ENCODE measurements around the gene HMX2.

The HMX2 gene

DNA sequence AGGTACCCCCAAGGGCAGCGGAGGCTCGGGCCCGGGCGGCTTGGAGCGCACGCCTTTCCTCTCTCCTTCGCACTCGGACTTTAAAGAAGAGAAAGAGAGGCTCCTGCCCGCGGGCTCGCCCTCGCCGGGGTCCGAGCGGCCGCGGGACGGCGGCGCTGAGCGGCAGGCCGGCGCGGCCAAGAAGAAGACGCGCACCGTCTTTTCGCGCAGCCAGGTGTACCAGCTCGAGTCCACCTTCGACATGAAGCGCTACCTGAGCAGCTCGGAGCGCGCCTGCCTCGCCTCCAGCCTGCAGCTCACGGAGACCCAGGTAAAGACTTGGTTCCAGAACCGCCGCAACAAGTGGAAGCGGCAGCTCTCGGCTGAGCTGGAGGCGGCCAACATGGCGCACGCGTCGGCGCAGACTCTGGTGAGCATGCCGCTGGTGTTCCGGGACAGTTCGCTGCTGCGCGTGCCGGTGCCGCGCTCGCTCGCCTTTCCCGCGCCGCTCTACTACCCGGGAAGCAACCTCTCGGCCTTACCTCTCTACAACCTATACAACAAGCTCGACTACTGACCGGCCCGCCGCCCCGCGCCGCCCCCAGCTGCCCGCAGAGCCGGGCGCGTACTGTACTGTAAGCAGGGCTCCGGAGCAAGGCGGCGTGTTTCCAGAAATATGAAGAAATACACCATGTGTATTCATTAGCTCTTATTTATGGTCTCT is 1.8 kb downstream of the HMX2 start:
- Histone ChIP-seq H2BK5ac (ENCODE audit: low read length) (no peak overlapping the region), H3K18ac (ENCODE audit: low read length) (peak overlapping the region; percentile 94), H3K14ac (ENCODE audit: low read length) (no peak overlapping the region), H3K36me3 (replicated peaks in 1 of 2; ENCODE audit: control insufficient read depth in 2 of 2, insufficient read depth in 2 of 2, low read length in 2 of 2) (no peaks in the 10 kb centered on the region), H2BK12ac (ENCODE audit: low read length) (no peak overlapping the region), H3K27ac (replicated peaks; ENCODE audit: low read length) (no peak overlapping the region), H3K4me3 (ENCODE audit: low read length in 2 of 2) (peak overlapping the region; percentile 45 to 74), H3K4ac (ENCODE audit: low read length) (no peak overlapping the region), H2AK5ac (ENCODE audit: low read depth, low read length) (peak overlapping the region; percentile 50), H4K8ac (ENCODE audit: low read depth, low read length) (no peak overlapping the region), H3K27me3 (ENCODE audit: control insufficient read depth in 3 of 3, insufficient read depth in 3 of 3, low read depth in 1 of 3, low read length in 3 of 3) (peaks cover 58 to 88% (median 80%) of the 10 kb centered on the region in 3 experiments), H4K91ac (ENCODE audit: low read depth, low read length, poor library complexity) (no peak overlapping the region), H2BK15ac (ENCODE audit: low read length) (peak overlapping the region; percentile 50), H3K23ac (ENCODE audit: low read depth, low read length, poor library complexity) (peak overlapping the region; percentile 44), H3K79me1 (ENCODE audit: low read depth, low read length) (peaks cover 5% of the 10 kb centered on the region), H2BK120ac (ENCODE audit: low read depth, low read length) (no peak overlapping the region), H3K4me1 (ENCODE audit: control insufficient read depth in 2 of 2, insufficient read depth in 1 of 2, low read depth in 1 of 2, low read length in 2 of 2) (peaks cover 11 to 14% of the 10 kb centered on the region in 2 donors), H2AFZ (ENCODE audit: low read length) (peak overlapping the region; percentile 99), H3K9me3 (replicated peaks in 1 of 2; ENCODE audit: control insufficient read depth in 2 of 2, insufficient read depth in 1 of 2, low read depth in 1 of 2, low read length in 2 of 2) (peaks cover 0 to 2% of the 10 kb centered on the region in 2 donors), H3K9ac (ENCODE audit: low read depth, low read length, poor library complexity) (no peak overlapping the region), H3K4me2 (ENCODE audit: insufficient read depth, low read length, poor library complexity, severe bottlenecking) (peak overlapping the region; percentile 97)
- no CpG with 5 or more reads among the region's 76 CpGs for WGBS, 2 donors (ENCODE audit: extremely low coverage in 2 of 2, insufficient read length in 2 of 2, insufficient replicate concordance in 1 of 2)
- peak; percentile 43 for DNase-seq (ENCODE audit: low spot score)

DNA sequence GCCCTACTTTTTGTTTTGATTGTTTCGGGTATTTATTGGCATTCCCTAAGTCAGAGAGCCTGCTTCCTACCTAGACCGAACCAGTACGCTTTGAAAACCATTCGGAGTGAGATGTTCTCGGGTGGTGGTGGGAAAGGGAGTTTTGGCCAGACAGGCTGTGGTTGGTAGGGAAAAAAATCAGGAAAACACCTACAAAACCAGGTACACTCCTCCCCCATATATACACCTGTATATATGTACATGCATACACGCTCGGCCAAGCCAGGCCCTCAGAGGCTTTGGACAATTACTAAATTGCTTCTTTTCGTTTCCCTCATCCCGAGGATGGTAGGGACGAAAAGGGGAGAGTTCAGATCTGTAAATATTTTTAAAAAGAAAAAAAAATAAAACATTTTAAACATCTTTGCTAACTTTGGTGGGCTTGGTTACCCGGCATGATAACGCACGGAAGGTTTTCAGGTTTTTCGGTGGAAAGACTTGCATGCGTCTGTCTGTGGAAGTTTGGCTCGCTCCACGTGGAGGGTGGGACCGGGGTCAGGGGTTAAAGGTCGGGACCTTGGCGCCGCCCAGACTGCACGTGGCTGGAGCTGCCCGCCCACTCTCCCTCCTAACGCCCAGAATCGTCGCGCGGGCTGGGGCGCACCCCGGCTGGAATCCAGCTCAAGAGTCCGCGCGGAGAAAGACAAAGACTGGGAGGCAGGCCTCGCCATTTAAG is 2.5 kb downstream of the HMX2 start:
- no peak for DNase-seq (ENCODE audit: low spot score)
- H3K9ac ChIP-seq (ENCODE audit: low read depth, low read length, poor library complexity) = no peak overlapping the region
- peak overlapping the region; percentile 99 for H2AFZ ChIP-seq (ENCODE audit: low read length)
- H2BK120ac ChIP-seq (ENCODE audit: low read depth, low read length) = no peak overlapping the region
- H4K8ac ChIP-seq (ENCODE audit: low read depth, low read length) = no peak overlapping the region
- H3K4me2 ChIP-seq (ENCODE audit: insufficient read depth, low read length, poor library complexity, severe bottlenecking) = peak overlapping the region; percentile 97
- peak overlapping the region; percentile 10 for H3K23ac ChIP-seq (ENCODE audit: low read depth, low read length, poor library complexity)
- H4K91ac ChIP-seq (ENCODE audit: low read depth, low read length, poor library complexity) = no peak overlapping the region
- peaks cover 11 to 18% of the 10 kb centered on the region in 2 donors for H3K4me1 ChIP-seq (ENCODE audit: control insufficient read depth in 2 of 2, insufficient read depth in 1 of 2, low read depth in 1 of 2, low read length in 2 of 2)
- H3K36me3 ChIP-seq (replicated peaks in 1 of 2; ENCODE audit: control insufficient read depth in 2 of 2, insufficient read depth in 2 of 2, low read length in 2 of 2) = peaks cover 0 to 7% of the 10 kb centered on the region in 2 donors
- no peak overlapping the region for H3K4ac ChIP-seq (ENCODE audit: low read length)
- peak overlapping the region; percentile 50 for H2BK15ac ChIP-seq (ENCODE audit: low read length)
- H2AK5ac ChIP-seq (ENCODE audit: low read depth, low read length) = no peak overlapping the region
- no CpG with 5 or more reads among the region's 34 CpGs for WGBS, 2 donors (ENCODE audit: extremely low coverage in 2 of 2, insufficient read length in 2 of 2, insufficient replicate concordance in 1 of 2)
- H3K27ac ChIP-seq (replicated peaks; ENCODE audit: low read length) = no peak overlapping the region
- peaks cover 51 to 81% (median 73%) of the 10 kb centered on the region in 3 experiments for H3K27me3 ChIP-seq (ENCODE audit: control insufficient read depth in 3 of 3, insufficient read depth in 3 of 3, low read depth in 1 of 3, low read length in 3 of 3)
- H3K14ac ChIP-seq (ENCODE audit: low read length) = no peak overlapping the region
- H2BK12ac ChIP-seq (ENCODE audit: low read length) = no peak overlapping the region
- peaks cover 7% of the 10 kb centered on the region for H3K79me1 ChIP-seq (ENCODE audit: low read depth, low read length)
- H3K4me3 ChIP-seq (ENCODE audit: low read length in 2 of 2) = peak overlapping the region; percentile 45 to 66
- peak overlapping the region; percentile 19 for H3K18ac ChIP-seq (ENCODE audit: low read length)
- no peak overlapping the region for H2BK5ac ChIP-seq (ENCODE audit: low read length)
- H3K9me3 ChIP-seq (replicated peaks in 1 of 2; ENCODE audit: control insufficient read depth in 2 of 2, insufficient read depth in 1 of 2, low read depth in 1 of 2, low read length in 2 of 2) = peaks cover 0 to 2% of the 10 kb centered on the region in 2 donors

DNA sequence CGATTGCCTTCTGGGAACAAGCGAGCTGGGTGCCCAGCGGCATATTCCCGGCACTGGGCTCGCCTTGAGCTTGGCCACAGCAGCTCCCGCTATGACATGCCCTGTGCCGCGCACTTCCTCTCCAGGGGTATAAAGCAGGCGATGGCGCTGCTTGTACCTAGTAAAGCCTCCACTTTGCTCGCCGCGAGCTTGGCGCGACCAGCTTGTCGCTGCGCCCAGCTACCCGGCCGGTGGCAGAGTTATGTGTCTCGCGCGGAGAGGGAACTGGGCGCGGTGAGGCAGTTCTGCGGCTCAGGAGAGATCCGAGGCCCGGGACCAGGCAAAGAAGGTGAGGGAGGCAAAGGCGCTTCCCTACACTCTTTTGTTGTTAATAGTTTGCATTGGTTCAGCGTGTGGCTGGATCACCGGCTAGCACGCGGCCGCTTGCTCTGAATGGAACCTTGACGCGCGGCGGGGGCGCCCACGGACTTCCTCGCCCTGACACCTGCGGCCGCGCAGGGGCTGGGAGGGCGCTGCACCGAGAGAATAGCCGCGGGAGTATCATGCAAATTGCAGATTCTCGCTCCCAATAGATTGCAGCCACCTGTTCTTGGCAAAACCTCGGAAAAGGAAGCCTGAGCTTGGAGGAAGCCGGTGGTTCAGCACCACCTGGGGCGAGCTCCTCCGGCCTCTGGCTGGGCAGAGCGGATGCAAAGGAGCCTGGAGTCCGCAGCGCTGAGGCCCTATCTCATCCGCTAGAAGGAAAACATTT is 3.2 kb downstream of the HMX2 start:
- Histone ChIP-seq H3K36me3 (replicated peaks in 1 of 2; ENCODE audit: control insufficient read depth in 2 of 2, insufficient read depth in 2 of 2, low read length in 2 of 2) (peaks cover 2 to 14% of the 10 kb centered on the region in 2 donors), H4K91ac (ENCODE audit: low read depth, low read length, poor library complexity) (no peak overlapping the region), H3K4me1 (ENCODE audit: control insufficient read depth in 2 of 2, insufficient read depth in 1 of 2, low read depth in 1 of 2, low read length in 2 of 2) (peaks cover 12 to 15% of the 10 kb centered on the region in 2 donors), H2BK120ac (ENCODE audit: low read depth, low read length) (no peak overlapping the region), H3K9me3 (replicated peaks in 1 of 2; ENCODE audit: control insufficient read depth in 2 of 2, insufficient read depth in 1 of 2, low read depth in 1 of 2, low read length in 2 of 2) (peaks cover 0 to 2% of the 10 kb centered on the region in 2 donors), H3K4me3 (ENCODE audit: low read length in 2 of 2) (peak overlapping the region; percentile 40 to 66), H2BK12ac (ENCODE audit: low read length) (no peak overlapping the region), H3K14ac (ENCODE audit: low read length) (no peak overlapping the region), H2AK5ac (ENCODE audit: low read depth, low read length) (no peak overlapping the region), H3K4me2 (ENCODE audit: insufficient read depth, low read length, poor library complexity, severe bottlenecking) (peak overlapping the region; percentile 76), H3K27ac (replicated peaks; ENCODE audit: low read length) (no peak overlapping the region), H3K9ac (ENCODE audit: low read depth, low read length, poor library complexity) (peak overlapping the region; percentile 63), H2BK5ac (ENCODE audit: low read length) (no peak overlapping the region), H3K4ac (ENCODE audit: low read length) (no peak overlapping the region), H3K27me3 (ENCODE audit: control insufficient read depth in 3 of 3, insufficient read depth in 3 of 3, low read depth in 1 of 3, low read length in 3 of 3) (peaks cover 44 to 74% (median 66%) of the 10 kb centered on the region in 3 experiments), H3K18ac (ENCODE audit: low read length) (peak overlapping the region; percentile 62), H2BK15ac (ENCODE audit: low read length) (peak overlapping the region; percentile 50), H3K23ac (ENCODE audit: low read depth, low read length, poor library complexity) (peak overlapping the region; percentile 10), H2AFZ (ENCODE audit: low read length) (peak overlapping the region; percentile 97), H3K79me1 (ENCODE audit: low read depth, low read length) (peaks cover 7% of the 10 kb centered on the region), H4K8ac (ENCODE audit: low read depth, low read length) (no peak overlapping the region)
- WGBS, 2 donors (ENCODE audit: extremely low coverage in 2 of 2, insufficient read length in 2 of 2, insufficient replicate concordance in 1 of 2) = no CpG with 5 or more reads among the region's 56 CpGs
- peak; percentile 62 for DNase-seq (ENCODE audit: low spot score)
